Transverse colon (tissue), 4 donors: ENCODE results near the gene CD209. TPM values are rescaled to one million over a fixed set of nuclear protein-coding genes. Genes with fewer than 3 reads are reported as not detected.

ENCODE experiments used
- DNase-seq: peaks from one replicate; pipeline ENCODE4 v3.0.0-alpha.2; 2019
- H3K27ac ChIP-seq, 4 donors: fragments of 200-600 bp; sonication (generic); 2 replicates each; pipeline ENCODE4 v1.5.1; 2016 to 2018; ENCODE audit warnings: inconsistent platforms in 4 of 4
- H3K27me3 ChIP-seq: fragments of 200-600 bp; sonication (generic); 2 replicates; pipeline ENCODE4 v1.5.1; 2017; ENCODE audit warnings: inconsistent platforms
- H3K36me3 ChIP-seq, 4 donors: fragments of 200-600 bp; sonication (generic); 2 replicates each; pipeline ENCODE4 v1.5.1; 2017 to 2019; ENCODE audit warnings: inconsistent platforms in 4 of 4
- H3K4me1 ChIP-seq, 4 donors: fragments of 200-600 bp; sonication (generic); 2 replicates each; pipeline ENCODE4 v1.5.1; 2017 to 2020; ENCODE audit warnings: inconsistent platforms in 4 of 4
- H3K4me3 ChIP-seq, 4 donors: fragments of 200-600 bp; sonication (generic); 1 replicate in 1 of 4; 2 replicates in 3 of 4; pipeline versions ENCODE4 v1.5.1 to v1.6.1; 2017 to 2019; ENCODE audit warnings: inconsistent platforms in 4 of 4
- H3K9me3 ChIP-seq, 2 donors: fragments of 200-600 bp; sonication (generic); 2 replicates each; pipeline ENCODE4 v1.5.1; 2017 to 2019; ENCODE audit warnings: inconsistent platforms in 2 of 2
- CTCF ChIP-seq, 5 experiments: fragments of 200-600 bp in 3 of 5; fragments of 450-650 bp in 2 of 5; sonication (generic) in 3 of 5; IDR thresholded peaks; 1 replicate in 2 of 5; 2 replicates in 3 of 5; pipeline ENCODE4 v1.5.1; 2016 to 2017; ENCODE audit warnings: antibody characterized with exemption in 5 of 5, inconsistent platforms in 3 of 5, mild to moderate bottlenecking in 2 of 5, moderate library complexity in 1 of 5
- EP300 ChIP-seq: sonication (generic); formaldehyde crosslinking; IDR thresholded peaks from one replicate; pipeline ENCODE4 v1.6.1; 2017; ENCODE audit warnings: antibody characterized with exemption, low read depth
- POLR2A ChIP-seq: fragments of 450-650 bp; IDR thresholded peaks from one replicate; pipeline ENCODE4 v1.6.1; 2016; ENCODE audit warnings: antibody characterized with exemption, mild to moderate bottlenecking, moderate library complexity
- POLR2AphosphoS5 ChIP-seq, 3 donors: sonication (generic); formaldehyde crosslinking; IDR thresholded peaks; one replicate each; pipeline ENCODE4 v1.6.1; 2016; ENCODE audit warnings: antibody characterized with exemption in 3 of 3
- WGBS, 2 donors: methylation state at CpG; one replicate each; pipeline ENCODE4 v1.1.5; 2018; ENCODE audit warnings: low coverage in 1 of 2; 5-methylcytosine and 5-hydroxymethylcytosine counted together
- in situ Hi-C, 4 donors: fragments of 200-750 bp; cut with MboI; loops; one replicate each; pipeline versions ENCODE4 v1.15.0 to v1.15.1; 2017; ENCODE audit warnings: low sequenced_read_pairs in 3 of 4, low pct_ligation_motif_present in 1 of 4, low pct_unique_long_range_greater_than_20kb in 1 of 4
- intact Hi-C: fragments of 100-400 bp; cut with DNase I; formaldehyde crosslinking; loops from one replicate; pipeline ENCODE4 v1.15.1; 2023; ENCODE audit warnings: low total_unique reads
- total RNA-seq, 4 donors: library from RNA; depleted of rRNA; stranded (reverse); fragments of >200 nt; gene quantifications; one replicate each; pipeline ENCODE4 v1.1.0, GENCODE V29; 2016

CD209 gene
- total RNA-seq, 4 donors from 2014 or later: 1.00 to 9.4 (median 4.4) TPM

GRCh38 chr19:7706955-7707456 lies 40.3 kb downstream of the CD209 start:
- in situ Hi-C loops: no loop called here
- Histone ChIP-seq H3K4me1 (no peaks in the 10 kb centered on the region), H3K9me3 (no peaks in the 10 kb centered on the region), H3K27ac (peak overlapping the region; percentile 9 to 26 (median 19)), H3K27me3 (no peaks in the 10 kb centered on the region), H3K4me3 (no peak overlapping the region), H3K36me3 (no peaks in the 10 kb centered on the region)
- TF ChIP-seq CTCF (IDR thresholded peaks at IDR 0.05) (no peak), EP300 (no peak), POLR2AphosphoS5 (IDR thresholded peaks at IDR 0.05) (no peak), POLR2A (no peak)
- WGBS, 2 donors: 0 to 66% methylated on average over 1 to 8 of the region's 8 CpGs
- DNase-seq: no peak
- intact Hi-C loops: no loop called here

GRCh38 chr19:7706188-7706954 lies 41.0 kb downstream of the CD209 start:
- no peaks in the 10 kb centered on the region for H3K36me3 ChIP-seq
- 69 to 83% methylated on average over 9 to 14 of the region's 14 CpGs for WGBS, 2 donors

GRCh38 chr19:7705387-7706187 lies 41.7 kb downstream of the CD209 start:
- Histone ChIP-seq H3K4me3 (no peak overlapping the region), H3K27ac (peak overlapping the region; percentile 22 to 61 (median 35)), H3K27me3 (peaks cover 6% of the 10 kb centered on the region), H3K36me3 (no peaks in the 10 kb centered on the region), H3K9me3 (no peaks in the 10 kb centered on the region), H3K4me1 (no peaks in the 10 kb centered on the region)
- WGBS, 2 donors: 47 to 55% methylated on average over 3 to 24 of the region's 24 CpGs
- intact Hi-C loops (no loop called here), in situ Hi-C loops (no loop called here)
- DNase-seq: peak; percentile 72
- TF ChIP-seq POLR2A: no peak
- TF ChIP-seq POLR2AphosphoS5 (IDR thresholded peaks at IDR 0.05): no peak
- no peak for TF ChIP-seq EP300
- TF ChIP-seq CTCF (IDR thresholded peaks at IDR 0.05): no peak

More at GRCh38 chr19:7706188-7706954, 41.0 kb downstream of the CD209 start:
- no peaks in the 10 kb centered on the region for H3K27me3 ChIP-seq
- intact Hi-C loops (no loop called here), in situ Hi-C loops (no loop called here)
- H3K4me1 ChIP-seq: no peaks in the 10 kb centered on the region
- no peak for DNase-seq
- H3K9me3 ChIP-seq: no peaks in the 10 kb centered on the region
- H3K4me3 ChIP-seq: no peak overlapping the region
- no peak for TF ChIP-seq EP300
- TF ChIP-seq CTCF (IDR thresholded peaks at IDR 0.05): no peak
- TF ChIP-seq POLR2AphosphoS5 (IDR thresholded peaks at IDR 0.05): no peak
- TF ChIP-seq POLR2A: no peak
- H3K27ac ChIP-seq: peak overlapping the region; percentile 22 to 61 (median 35)

GRCh38 chr19:7704280-7705060 lies 42.9 kb downstream of the CD209 start:
- Histone ChIP-seq H3K36me3 (no peaks in the 10 kb centered on the region), H3K27ac (no peak overlapping the region), H3K9me3 (no peaks in the 10 kb centered on the region), H3K4me3 (no peak overlapping the region), H3K4me1 (no peaks in the 10 kb centered on the region), H3K27me3 (peaks cover 6% of the 10 kb centered on the region)
- no peak for DNase-seq
- in situ Hi-C loops (no loop called here), intact Hi-C loops (no loop called here)
- TF ChIP-seq POLR2A (no peak), POLR2AphosphoS5 (IDR thresholded peaks at IDR 0.05) (no peak), EP300 (no peak), CTCF (IDR thresholded peaks at IDR 0.05) (no peak)
- WGBS, 2 donors: 76% methylated on average over 6 of the region's 6 CpGs; no CpG with 5 or more reads in 1 of the 2 donors
